HFF-Myc (cell line): ENCODE data around the gene MYO5B.

Experiments used
- DNase-seq: peaks from one replicate; pipeline ENCODE4 v3.0.0-alpha.2; 2011; ENCODE audit warnings: low read depth; ENCODE audit errors: extremely low read depth
- H3K4me3 ChIP-seq: replicated peaks from 2 replicates; pipeline ENCODE4 v1.5.1; 2011; ENCODE audit warnings: low read depth, mild to moderate bottlenecking, control low read depth, low read length
- CTCF ChIP-seq: IDR thresholded peaks from 2 replicates; pipeline ENCODE4 v1.5.1; 2012; ENCODE audit warnings: mild to moderate bottlenecking, low read depth, low read length, control low read depth; ENCODE audit errors: missing control alignments

The MYO5B gene

GRCh38 chr18:49910019-49910418 is 284.9 kb downstream of the MYO5B start:
- no peak overlapping the region for H3K4me3 ChIP-seq
- no peak for DNase-seq
- no peak for TF ChIP-seq CTCF

GRCh38 chr18:49907346-49907929 is 287.5 kb downstream of the MYO5B start:
- H3K4me3 ChIP-seq = no peak overlapping the region
- DNase-seq = peak; percentile 16
- TF ChIP-seq CTCF = no peak

GRCh38 chr18:49905771-49906170 is 289.2 kb downstream of the MYO5B start:
- no peak for TF ChIP-seq CTCF
- no peak overlapping the region for H3K4me3 ChIP-seq

DNA sequence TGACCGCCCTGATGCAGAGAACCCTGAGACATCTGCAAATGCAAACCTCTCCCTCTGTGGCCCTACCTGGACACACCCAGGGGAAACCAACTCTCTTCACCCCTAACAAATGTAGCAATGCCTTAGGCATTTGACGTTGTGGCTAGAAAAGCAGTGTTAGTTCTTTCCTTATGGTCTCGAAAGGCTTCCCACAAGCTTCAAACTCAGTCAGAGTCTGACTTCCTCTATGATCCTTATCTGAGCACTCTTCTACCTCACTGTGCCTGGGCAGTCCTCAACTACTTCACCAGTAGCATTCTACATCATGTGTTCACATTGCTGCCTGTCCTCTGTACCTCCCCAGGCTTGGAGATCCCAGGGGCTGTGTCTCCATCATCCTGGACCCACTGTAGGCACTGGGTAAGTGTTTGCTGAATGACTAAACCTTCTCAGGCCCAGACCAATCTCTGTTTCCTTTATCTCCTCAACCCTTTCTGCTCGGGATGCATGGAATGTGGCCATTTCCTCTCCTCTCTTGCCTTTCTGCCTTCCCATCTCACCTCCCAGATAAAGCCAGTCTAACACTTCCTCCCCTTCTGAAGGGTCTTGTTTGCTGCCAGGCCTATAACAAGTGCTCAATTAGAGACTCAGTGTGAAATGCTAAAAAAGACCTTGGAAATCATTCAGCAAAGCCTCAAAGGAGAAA is 289.9 kb downstream of the MYO5B start:
- DNase-seq = no peak
- TF ChIP-seq CTCF = no peak

More at GRCh38 chr18:49905771-49906170, 289.2 kb downstream of the MYO5B start:
- DNase-seq = no peak

GRCh38 chr18:49901862-49902340 is 293.0 kb downstream of the MYO5B start:
- H3K4me3 ChIP-seq = no peak overlapping the region
- no peak for TF ChIP-seq CTCF
- DNase-seq = no peak

More for the DNA sequence above, 289.9 kb downstream of the MYO5B start:
- no peak overlapping the region for H3K4me3 ChIP-seq

DNA sequence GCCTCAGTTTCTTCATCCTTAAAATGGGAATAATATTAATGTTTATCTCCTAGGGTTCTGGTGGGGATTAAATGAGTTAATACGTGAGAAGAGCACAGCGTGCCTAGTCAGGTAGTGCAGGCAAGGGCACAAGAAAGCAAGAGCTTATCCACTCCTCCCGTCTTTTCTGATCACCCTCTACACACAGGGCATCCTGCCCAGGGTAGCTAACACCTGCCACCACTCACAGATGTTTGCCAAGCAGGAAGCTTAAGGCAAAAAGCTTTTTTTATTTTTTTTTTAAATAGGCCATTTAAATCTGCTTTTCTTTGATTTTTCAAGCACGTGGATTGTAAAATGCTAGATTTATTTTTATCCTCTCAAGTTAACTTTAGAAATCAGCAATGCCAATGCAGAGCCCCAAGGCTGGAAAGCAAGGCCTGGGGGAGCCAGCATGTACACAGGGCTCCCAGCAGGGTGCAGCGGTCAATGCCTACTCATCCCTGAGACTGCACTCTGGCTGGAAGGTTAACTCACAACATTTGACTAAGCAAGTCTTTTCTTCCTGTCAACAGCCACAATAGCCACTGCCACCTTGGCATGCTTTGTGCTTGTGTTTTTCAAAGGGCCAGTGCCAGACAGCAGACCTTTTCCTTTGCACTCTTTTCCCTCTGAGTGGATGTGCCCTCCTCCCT is 295.2 kb downstream of the MYO5B start:
- H3K4me3 ChIP-seq = no peak overlapping the region
- DNase-seq = no peak
- TF ChIP-seq CTCF = peak; percentile 9
